ENCODE data around the gene LAMA3. TPM values are rescaled to one million over a fixed set of nuclear protein-coding genes. Genes with fewer than 3 reads are reported as not detected.

The LAMA3 gene
- total and polyA plus RNA-seq, 10 of the 15 experiments (the other 5 are each of a cell fraction or from before 2014, with no cell fraction given), result 0.37 to 6.5 (median 5.4) TPM

DNA sequence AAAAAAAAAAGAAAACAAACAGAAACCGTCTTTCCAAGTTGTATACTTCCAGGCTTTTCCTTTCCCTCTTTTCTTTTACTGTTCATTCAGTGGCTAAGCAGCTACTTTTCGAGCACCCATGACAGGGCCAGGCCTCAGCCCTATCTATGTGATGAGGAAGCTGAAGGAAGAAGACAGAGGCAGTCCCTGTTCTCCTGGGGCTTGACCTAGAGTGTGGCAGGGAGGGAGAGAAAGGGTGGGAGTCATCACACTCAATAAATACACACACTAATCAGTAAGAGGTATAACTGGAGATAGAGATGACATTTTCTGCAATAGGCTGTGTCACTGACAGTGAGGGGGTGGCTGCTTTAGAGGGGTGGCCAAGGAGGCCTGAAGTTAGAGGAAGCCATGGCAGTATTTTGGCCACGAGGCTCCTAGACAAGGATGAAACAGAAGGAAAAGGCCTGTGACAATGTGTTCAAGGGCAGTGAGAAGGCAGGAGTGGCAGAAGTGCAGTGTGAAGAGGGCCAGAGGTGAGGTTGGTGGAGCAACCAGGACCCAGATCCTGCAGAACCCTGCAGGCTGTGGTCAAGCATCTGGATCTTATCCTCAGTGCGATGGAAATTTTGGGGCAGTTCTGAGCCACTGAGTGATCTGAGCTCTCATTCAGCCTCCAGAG lies 193.5 kb downstream of the LAMA3 start (continued):
- no peak for TF ChIP-seq PKNOX1 (IDR thresholded peaks at IDR 0.05)

- no peak overlapping the region for H3K4me3 ChIP-seq
- peak; percentile 29; the same call in 1 of the 3 replicates for ATAC-seq
- no peak overlapping the region for H3K27ac ChIP-seq (ENCODE audit: control insufficient read depth, insufficient read depth)
- FAIRE-seq, result no peak
- ChIA-PET POLR2A (no interaction called here), SMC1A (ENCODE audit: uncharacterized antibody, unreplicated experiment) (no interaction called here), CTCF (no interaction called here), RAD21 (ENCODE audit: unreplicated experiment) (no interaction called here)
- TF ChIP-seq, protein P1, sequence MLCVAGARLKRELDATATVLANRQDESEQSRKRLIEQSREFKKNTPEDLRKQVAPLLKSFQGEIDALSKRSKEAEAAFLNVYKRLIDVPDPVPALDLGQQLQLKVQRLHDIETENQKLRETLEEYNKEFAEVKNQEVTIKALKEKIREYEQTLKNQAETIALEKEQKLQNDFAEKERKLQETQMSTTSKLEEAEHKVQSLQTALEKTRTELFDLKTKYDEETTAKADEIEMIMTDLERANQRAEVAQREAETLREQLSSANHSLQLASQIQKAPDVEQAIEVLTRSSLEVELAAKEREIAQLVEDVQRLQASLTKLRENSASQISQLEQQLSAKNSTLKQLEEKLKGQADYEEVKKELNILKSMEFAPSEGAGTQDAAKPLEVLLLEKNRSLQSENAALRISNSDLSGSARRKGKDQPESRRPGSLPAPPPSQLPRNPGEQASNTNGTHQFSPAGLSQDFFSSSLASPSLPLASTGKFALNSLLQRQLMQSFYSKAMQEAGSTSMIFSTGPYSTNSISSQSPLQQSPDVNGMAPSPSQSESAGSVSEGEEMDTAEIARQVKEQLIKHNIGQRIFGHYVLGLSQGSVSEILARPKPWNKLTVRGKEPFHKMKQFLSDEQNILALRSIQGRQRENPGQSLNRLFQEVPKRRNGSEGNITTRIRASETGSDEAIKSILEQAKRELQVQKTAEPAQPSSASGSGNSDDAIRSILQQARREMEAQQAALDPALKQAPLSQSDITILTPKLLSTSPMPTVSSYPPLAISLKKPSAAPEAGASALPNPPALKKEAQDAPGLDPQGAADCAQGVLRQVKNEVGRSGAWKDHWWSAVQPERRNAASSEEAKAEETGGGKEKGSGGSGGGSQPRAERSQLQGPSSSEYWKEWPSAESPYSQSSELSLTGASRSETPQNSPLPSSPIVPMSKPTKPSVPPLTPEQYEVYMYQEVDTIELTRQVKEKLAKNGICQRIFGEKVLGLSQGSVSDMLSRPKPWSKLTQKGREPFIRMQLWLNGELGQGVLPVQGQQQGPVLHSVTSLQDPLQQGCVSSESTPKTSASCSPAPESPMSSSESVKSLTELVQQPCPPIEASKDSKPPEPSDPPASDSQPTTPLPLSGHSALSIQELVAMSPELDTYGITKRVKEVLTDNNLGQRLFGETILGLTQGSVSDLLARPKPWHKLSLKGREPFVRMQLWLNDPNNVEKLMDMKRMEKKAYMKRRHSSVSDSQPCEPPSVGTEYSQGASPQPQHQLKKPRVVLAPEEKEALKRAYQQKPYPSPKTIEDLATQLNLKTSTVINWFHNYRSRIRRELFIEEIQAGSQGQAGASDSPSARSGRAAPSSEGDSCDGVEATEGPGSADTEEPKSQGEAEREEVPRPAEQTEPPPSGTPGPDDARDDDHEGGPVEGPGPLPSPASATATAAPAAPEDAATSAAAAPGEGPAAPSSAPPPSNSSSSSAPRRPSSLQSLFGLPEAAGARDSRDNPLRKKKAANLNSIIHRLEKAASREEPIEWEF (IDR thresholded peaks at IDR 0.05; ENCODE audit: insufficient replicate concordance, low read depth, low read length), result no peak
- no peak for TF ChIP-seq ATF7 (IDR thresholded peaks at IDR 0.05; ENCODE audit: low read depth)
- TF ChIP-seq, protein P2, sequence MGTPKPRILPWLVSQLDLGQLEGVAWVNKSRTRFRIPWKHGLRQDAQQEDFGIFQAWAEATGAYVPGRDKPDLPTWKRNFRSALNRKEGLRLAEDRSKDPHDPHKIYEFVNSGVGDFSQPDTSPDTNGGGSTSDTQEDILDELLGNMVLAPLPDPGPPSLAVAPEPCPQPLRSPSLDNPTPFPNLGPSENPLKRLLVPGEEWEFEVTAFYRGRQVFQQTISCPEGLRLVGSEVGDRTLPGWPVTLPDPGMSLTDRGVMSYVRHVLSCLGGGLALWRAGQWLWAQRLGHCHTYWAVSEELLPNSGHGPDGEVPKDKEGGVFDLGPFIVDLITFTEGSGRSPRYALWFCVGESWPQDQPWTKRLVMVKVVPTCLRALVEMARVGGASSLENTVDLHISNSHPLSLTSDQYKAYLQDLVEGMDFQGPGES (IDR thresholded peaks at IDR 0.05), result no peak
- no peak overlapping the region for H3K9ac ChIP-seq (ENCODE audit: control insufficient read depth, insufficient read depth, low read length)
- H3K79me2 ChIP-seq (ENCODE audit: control insufficient read depth, insufficient read depth, low read length), result no peaks in the 10 kb centered on the region
- H3K4me2 ChIP-seq (ENCODE audit: control insufficient read depth, insufficient read depth), result no peak overlapping the region
- in situ Hi-C loops (cut with MboI) (no loop called here), intact Hi-C loops (cut with micrococcal nuclease; ENCODE audit: unreplicated experiment) (no loop called here)
- H3K4me1 ChIP-seq (ENCODE audit: control insufficient read depth, insufficient read depth, low read length), result no peaks in the 10 kb centered on the region
- no peak for DNase-seq (ENCODE audit: low read depth, low spot score)
- no peaks in the 10 kb centered on the region; a peak in 1 of 4 replicates for H3K27me3 ChIP-seq (replicated peaks in 1 of 2; ENCODE audit: control insufficient read depth in 2 of 2, insufficient read depth in 2 of 2, low read length in 1 of 2)
- H3K36me3 ChIP-seq (ENCODE audit: control insufficient read depth in 2 of 2, insufficient read depth in 2 of 2, low read length in 1 of 2), result no peaks in the 10 kb centered on the region
- no peaks in the 10 kb centered on the region for H3K9me3 ChIP-seq (replicated peaks; ENCODE audit: control insufficient read depth, insufficient read depth, low read length)
- BruUV-seq (replicated peaks), result no TSS peak
- no peak overlapping the region for H2AFZ ChIP-seq (ENCODE audit: control insufficient read depth, low read depth, low read length)
- WGBS (ENCODE audit: insufficient coverage, insufficient replicate concordance, low lambda C conversion rate, missing lambda C conversion rate), result 77% methylated on average over 3 of the region's 3 CpGs
- no peaks in the 10 kb centered on the region for H4K20me1 ChIP-seq (ENCODE audit: control insufficient read depth, insufficient read depth)
These were observed 194.1 kb downstream of the LAMA3 start for GRCh38 chr18:23883277-23883790.

All from GM12878 (cell line).